HG03139 (cell line): ENCODE measurements around the gene AGPAT4.
"Not testable (repeated sequence)": the region's sequence is repeated elsewhere in the genome, so short reads cannot be mapped to it uniquely, and the experiment has no call there.

ENCODE experiments used
- ATAC-seq: cut with Tn5 transposase; IDR thresholded peaks from one replicate; pipeline ENCODE4 v1.9.1; 2021; ENCODE audit not compliant: unreplicated experiment

AGPAT4 gene

GRCh38 chr6:161123319-161123718, 150.5 kb downstream of the AGPAT4 start:
- not testable (repeated sequence) for ATAC-seq

- no peak for ATAC-seq
Observed at GRCh38 chr6:161117942-161118341, 155.9 kb downstream of the AGPAT4 start.

GRCh38 chr6:161117308-161117707, 156.6 kb downstream of the AGPAT4 start:
- ATAC-seq, result no peak

GRCh38 chr6:161116554-161116953, 157.3 kb downstream of the AGPAT4 start:
- ATAC-seq, result no peak

GRCh38 chr6:161115468-161115867, 158.4 kb downstream of the AGPAT4 start:
- no peak for ATAC-seq

- ATAC-seq, result no peak
Observed at GRCh38 chr6:161111261-161111660, 162.6 kb downstream of the AGPAT4 start.

- no peak for ATAC-seq
Observed at GRCh38 chr6:161110028-161110779, 163.7 kb downstream of the AGPAT4 start.

GRCh38 chr6:161109366-161109765, 164.5 kb downstream of the AGPAT4 start:
- no peak for ATAC-seq

- ATAC-seq, result no peak
Observed at GRCh38 chr6:161108916-161109315, 164.9 kb downstream of the AGPAT4 start.

GRCh38 chr6:161107779-161108730, 165.8 kb downstream of the AGPAT4 start:
- ATAC-seq, result no peak

- ATAC-seq, result no peak
Observed at GRCh38 chr6:161105408-161105807, 168.5 kb downstream of the AGPAT4 start.

GRCh38 chr6:161104966-161105365, 168.9 kb downstream of the AGPAT4 start:
- ATAC-seq, result no peak

GRCh38 chr6:161103475-161103874, 170.4 kb downstream of the AGPAT4 start:
- no peak for ATAC-seq

GRCh38 chr6:161101517-161101916, 172.3 kb downstream of the AGPAT4 start:
- no peak for ATAC-seq

GRCh38 chr6:161100072-161100471, 173.8 kb downstream of the AGPAT4 start:
- no peak for ATAC-seq

- ATAC-seq, result no peak
Observed at GRCh38 chr6:161095916-161096315, 177.9 kb downstream of the AGPAT4 start.

GRCh38 chr6:161094955-161095354, 178.9 kb downstream of the AGPAT4 start:
- ATAC-seq, result no peak

- ATAC-seq, result no peak
Observed at GRCh38 chr6:161091972-161092701, 181.7 kb downstream of the AGPAT4 start.

GRCh38 chr6:161091151-161091550, 182.7 kb downstream of the AGPAT4 start:
- no peak for ATAC-seq

- ATAC-seq, result no peak
Observed at GRCh38 chr6:161088676-161089328, 185.1 kb downstream of the AGPAT4 start.

GRCh38 chr6:161085246-161085645, 188.6 kb downstream of the AGPAT4 start:
- no peak for ATAC-seq
